ENCODE data around the gene NUP188.

The NUP188 gene

GRCh38 chr9:128906741-128907140 lies 40.8 kb upstream of the NUP188 start:
- Histone ChIP-seq H3K27me3 (ENCODE audit: control insufficient read depth, insufficient read depth, low read length) (no peaks in the 10 kb centered on the region), H3K36me3 (ENCODE audit: control insufficient read depth, low read depth, low read length) (peaks cover 46% of the 10 kb centered on the region), H3K9me3 (ENCODE audit: control insufficient read depth, low read depth, low read length) (no peaks in the 10 kb centered on the region), H3K27ac (ENCODE audit: low read length) (no peak overlapping the region), H3K9ac (ENCODE audit: low read length) (no peak overlapping the region), H3K4me1 (ENCODE audit: control insufficient read depth, low read depth, low read length) (peaks cover 10% of the 10 kb centered on the region), H3K4me3 (ENCODE audit: low read length) (no peak overlapping the region)

- Histone ChIP-seq H3K9me3 (ENCODE audit: control insufficient read depth, low read depth, low read length) (no peaks in the 10 kb centered on the region), H3K4me1 (ENCODE audit: control insufficient read depth, low read depth, low read length) (peaks cover 18% of the 10 kb centered on the region), H3K36me3 (ENCODE audit: control insufficient read depth, low read depth, low read length) (peaks cover 46% of the 10 kb centered on the region), H3K27ac (ENCODE audit: low read length) (no peak overlapping the region), H3K9ac (ENCODE audit: low read length) (no peak overlapping the region), H3K27me3 (ENCODE audit: control insufficient read depth, insufficient read depth, low read length) (no peaks in the 10 kb centered on the region), H3K4me3 (ENCODE audit: low read length) (no peak overlapping the region)
These were observed 39.1 kb upstream of the NUP188 start for GRCh38 chr9:128908372-128908771.

- H3K4me1 ChIP-seq (ENCODE audit: control insufficient read depth, low read depth, low read length) = peaks cover 18% of the 10 kb centered on the region
- no peak overlapping the region for H3K9ac ChIP-seq (ENCODE audit: low read length)
- H3K36me3 ChIP-seq (ENCODE audit: control insufficient read depth, low read depth, low read length) = peaks cover 46% of the 10 kb centered on the region
- no peaks in the 10 kb centered on the region for H3K9me3 ChIP-seq (ENCODE audit: control insufficient read depth, low read depth, low read length)
- no peak overlapping the region for H3K4me3 ChIP-seq (ENCODE audit: low read length)
- H3K27ac ChIP-seq (ENCODE audit: low read length) = no peak overlapping the region
- no peaks in the 10 kb centered on the region for H3K27me3 ChIP-seq (ENCODE audit: control insufficient read depth, insufficient read depth, low read length)
These were observed 37.6 kb upstream of the NUP188 start for GRCh38 chr9:128909859-128910258.

DNA sequence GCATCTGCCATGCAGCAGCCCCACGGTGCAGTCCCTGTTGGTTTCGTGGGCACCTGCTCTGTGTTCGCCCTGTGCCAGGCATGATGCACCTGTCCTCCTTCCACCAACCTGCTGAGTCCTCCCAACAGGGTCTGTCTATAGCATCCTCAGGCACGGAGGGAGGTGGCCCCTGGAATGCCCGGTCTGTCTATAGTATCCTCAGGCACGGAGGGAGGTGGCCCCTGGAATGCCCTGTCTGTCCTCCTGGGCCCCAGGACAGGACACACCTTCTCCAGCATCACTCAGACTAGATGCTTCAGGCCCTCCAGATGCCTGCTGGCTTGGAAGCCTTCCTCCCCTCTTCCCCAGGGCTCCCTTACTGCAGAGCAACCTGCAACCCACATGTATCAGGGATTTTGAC lies 36.6 kb upstream of the NUP188 start:
- H3K36me3 ChIP-seq (ENCODE audit: control insufficient read depth, low read depth, low read length) = peaks cover 49% of the 10 kb centered on the region
- peaks cover 18% of the 10 kb centered on the region for H3K4me1 ChIP-seq (ENCODE audit: control insufficient read depth, low read depth, low read length)
- no peaks in the 10 kb centered on the region for H3K27me3 ChIP-seq (ENCODE audit: control insufficient read depth, insufficient read depth, low read length)
- no peak overlapping the region for H3K9ac ChIP-seq (ENCODE audit: low read length)
- no peak overlapping the region for H3K4me3 ChIP-seq (ENCODE audit: low read length)
- H3K9me3 ChIP-seq (ENCODE audit: control insufficient read depth, low read depth, low read length) = no peaks in the 10 kb centered on the region
- H3K27ac ChIP-seq (ENCODE audit: low read length) = no peak overlapping the region

GRCh38 chr9:128911529-128912035 lies 35.9 kb upstream of the NUP188 start:
- Histone ChIP-seq H3K27me3 (ENCODE audit: control insufficient read depth, insufficient read depth, low read length) (no peaks in the 10 kb centered on the region), H3K9ac (ENCODE audit: low read length) (no peak overlapping the region), H3K27ac (ENCODE audit: low read length) (no peak overlapping the region), H3K4me1 (ENCODE audit: control insufficient read depth, low read depth, low read length) (peaks cover 18% of the 10 kb centered on the region), H3K36me3 (ENCODE audit: control insufficient read depth, low read depth, low read length) (peaks cover 55% of the 10 kb centered on the region), H3K9me3 (ENCODE audit: control insufficient read depth, low read depth, low read length) (no peaks in the 10 kb centered on the region), H3K4me3 (ENCODE audit: low read length) (no peak overlapping the region)

DNA sequence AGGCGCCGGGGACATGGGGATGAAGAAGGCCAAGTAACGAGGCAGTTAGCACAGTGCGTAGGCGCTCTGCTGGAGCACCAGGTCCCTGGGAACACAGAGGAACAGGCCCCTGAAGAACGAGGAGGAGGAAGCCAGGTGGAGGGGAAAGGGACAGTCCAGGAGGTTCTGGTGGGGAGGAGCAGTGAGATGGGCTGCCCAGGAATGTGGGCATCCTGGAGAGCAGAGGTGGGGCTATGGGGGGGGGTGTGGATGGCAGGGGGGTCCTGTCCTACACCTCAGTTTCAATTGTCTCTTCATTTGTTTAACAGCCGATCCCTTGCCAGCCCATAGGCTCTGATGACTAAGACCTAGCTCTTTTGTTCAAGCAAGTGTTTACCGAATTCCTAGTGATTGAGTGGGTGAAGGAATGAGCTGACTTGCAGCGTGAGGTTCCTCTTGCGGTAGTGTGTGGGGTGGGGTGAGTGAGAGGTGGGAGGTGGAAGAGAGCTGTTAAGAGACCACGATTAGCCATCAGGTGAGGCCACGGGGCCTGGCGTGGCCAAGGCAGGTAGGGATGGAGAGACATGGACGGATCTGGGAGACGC lies 35.1 kb upstream of the NUP188 start:
- no peak overlapping the region for H3K4me3 ChIP-seq (ENCODE audit: low read length)
- H3K4me1 ChIP-seq (ENCODE audit: control insufficient read depth, low read depth, low read length) = peaks cover 18% of the 10 kb centered on the region
- H3K9ac ChIP-seq (ENCODE audit: low read length) = no peak overlapping the region
- H3K9me3 ChIP-seq (ENCODE audit: control insufficient read depth, low read depth, low read length) = no peaks in the 10 kb centered on the region
- no peaks in the 10 kb centered on the region for H3K27me3 ChIP-seq (ENCODE audit: control insufficient read depth, insufficient read depth, low read length)
- peak overlapping the region; percentile 33 for H3K27ac ChIP-seq (ENCODE audit: low read length)
- H3K36me3 ChIP-seq (ENCODE audit: control insufficient read depth, low read depth, low read length) = peaks cover 56% of the 10 kb centered on the region

GRCh38 chr9:128913048-128913900 lies 34.2 kb upstream of the NUP188 start:
- no peak overlapping the region for H3K27ac ChIP-seq (ENCODE audit: low read length)
- no peak overlapping the region for H3K9ac ChIP-seq (ENCODE audit: low read length)
- H3K27me3 ChIP-seq (ENCODE audit: control insufficient read depth, insufficient read depth, low read length) = no peaks in the 10 kb centered on the region
- H3K4me1 ChIP-seq (ENCODE audit: control insufficient read depth, low read depth, low read length) = peaks cover 18% of the 10 kb centered on the region
- no peak overlapping the region for H3K4me3 ChIP-seq (ENCODE audit: low read length)
- H3K9me3 ChIP-seq (ENCODE audit: control insufficient read depth, low read depth, low read length) = no peaks in the 10 kb centered on the region
- peaks cover 56% of the 10 kb centered on the region for H3K36me3 ChIP-seq (ENCODE audit: control insufficient read depth, low read depth, low read length)

- H3K27ac ChIP-seq (ENCODE audit: low read length) = no peak overlapping the region
- H3K4me3 ChIP-seq (ENCODE audit: low read length) = no peak overlapping the region
- H3K27me3 ChIP-seq (ENCODE audit: control insufficient read depth, insufficient read depth, low read length) = no peaks in the 10 kb centered on the region
- H3K9me3 ChIP-seq (ENCODE audit: control insufficient read depth, low read depth, low read length) = no peaks in the 10 kb centered on the region
- peaks cover 18% of the 10 kb centered on the region for H3K4me1 ChIP-seq (ENCODE audit: control insufficient read depth, low read depth, low read length)
- no peak overlapping the region for H3K9ac ChIP-seq (ENCODE audit: low read length)
- H3K36me3 ChIP-seq (ENCODE audit: control insufficient read depth, low read depth, low read length) = peaks cover 49% of the 10 kb centered on the region
These were observed 33.3 kb upstream of the NUP188 start for GRCh38 chr9:128913995-128914772.

GRCh38 chr9:128916204-128916603 lies 31.3 kb upstream of the NUP188 start:
- Histone ChIP-seq H3K27ac (ENCODE audit: low read length) (no peak overlapping the region), H3K4me3 (ENCODE audit: low read length) (no peak overlapping the region), H3K9ac (ENCODE audit: low read length) (no peak overlapping the region), H3K4me1 (ENCODE audit: control insufficient read depth, low read depth, low read length) (peaks cover 14% of the 10 kb centered on the region), H3K9me3 (ENCODE audit: control insufficient read depth, low read depth, low read length) (no peaks in the 10 kb centered on the region), H3K27me3 (ENCODE audit: control insufficient read depth, insufficient read depth, low read length) (no peaks in the 10 kb centered on the region), H3K36me3 (ENCODE audit: control insufficient read depth, low read depth, low read length) (peaks cover 29% of the 10 kb centered on the region)

- H3K27ac ChIP-seq (ENCODE audit: low read length) = no peak overlapping the region
- no peak overlapping the region for H3K9ac ChIP-seq (ENCODE audit: low read length)
- H3K36me3 ChIP-seq (ENCODE audit: control insufficient read depth, low read depth, low read length) = peaks cover 28% of the 10 kb centered on the region
- H3K9me3 ChIP-seq (ENCODE audit: control insufficient read depth, low read depth, low read length) = no peaks in the 10 kb centered on the region
- no peak overlapping the region for H3K4me3 ChIP-seq (ENCODE audit: low read length)
- no peaks in the 10 kb centered on the region for H3K27me3 ChIP-seq (ENCODE audit: control insufficient read depth, insufficient read depth, low read length)
- H3K4me1 ChIP-seq (ENCODE audit: control insufficient read depth, low read depth, low read length) = peaks cover 12% of the 10 kb centered on the region
These were observed 30.8 kb upstream of the NUP188 start for GRCh38 chr9:128916745-128917144.

DNA sequence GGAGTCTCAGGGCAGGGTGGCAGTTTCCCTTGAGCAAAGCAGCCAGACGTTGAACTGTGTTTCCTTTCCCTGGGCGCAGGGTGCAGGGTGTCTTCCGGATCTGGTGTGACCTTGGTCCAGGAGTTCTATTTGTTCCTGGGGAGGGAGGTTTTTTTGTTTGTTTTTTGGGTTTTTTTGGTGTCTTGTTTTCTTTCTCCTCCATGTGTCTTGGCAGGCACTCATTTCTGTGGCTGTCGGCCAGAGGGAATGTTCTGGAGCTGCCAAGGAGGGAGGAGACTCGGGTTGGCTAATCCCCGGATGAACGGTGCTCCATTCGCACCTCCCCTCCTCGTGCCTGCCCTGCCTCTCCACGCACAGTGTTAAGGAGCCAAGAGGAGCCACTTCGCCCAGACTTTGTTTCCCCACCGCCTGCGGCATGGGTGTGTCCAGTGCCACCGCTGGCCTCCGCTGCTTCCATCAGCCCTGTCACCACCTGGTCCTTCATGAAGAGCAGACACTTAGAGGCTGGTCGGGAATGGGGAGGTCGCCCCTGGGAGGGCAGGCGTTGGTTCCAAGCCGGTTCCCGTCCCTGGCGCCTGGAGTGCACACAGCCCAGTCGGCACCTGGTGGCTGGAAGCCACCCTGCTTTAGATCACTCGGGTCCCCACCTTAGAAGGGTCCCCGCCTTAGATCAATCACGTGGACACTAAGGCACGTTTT lies 30.2 kb upstream of the NUP188 start:
- Histone ChIP-seq H3K4me1 (ENCODE audit: control insufficient read depth, low read depth, low read length) (peaks cover 9% of the 10 kb centered on the region), H3K9ac (ENCODE audit: low read length) (no peak overlapping the region), H3K9me3 (ENCODE audit: control insufficient read depth, low read depth, low read length) (no peaks in the 10 kb centered on the region), H3K4me3 (ENCODE audit: low read length) (no peak overlapping the region), H3K36me3 (ENCODE audit: control insufficient read depth, low read depth, low read length) (peaks cover 28% of the 10 kb centered on the region), H3K27ac (ENCODE audit: low read length) (no peak overlapping the region), H3K27me3 (ENCODE audit: control insufficient read depth, insufficient read depth, low read length) (no peaks in the 10 kb centered on the region)

Data from iPS-18a (cell line).